GOT3 (cell line): ENCODE measurements around the gene C2CD3.

ENCODE experiments used
- DNase-seq: peaks from one replicate; lab custom pipeline; 2025; ENCODE audit warnings: mixed read lengths; lab: John Stamatoyannopoulos, UW

C2CD3 gene

DNA sequence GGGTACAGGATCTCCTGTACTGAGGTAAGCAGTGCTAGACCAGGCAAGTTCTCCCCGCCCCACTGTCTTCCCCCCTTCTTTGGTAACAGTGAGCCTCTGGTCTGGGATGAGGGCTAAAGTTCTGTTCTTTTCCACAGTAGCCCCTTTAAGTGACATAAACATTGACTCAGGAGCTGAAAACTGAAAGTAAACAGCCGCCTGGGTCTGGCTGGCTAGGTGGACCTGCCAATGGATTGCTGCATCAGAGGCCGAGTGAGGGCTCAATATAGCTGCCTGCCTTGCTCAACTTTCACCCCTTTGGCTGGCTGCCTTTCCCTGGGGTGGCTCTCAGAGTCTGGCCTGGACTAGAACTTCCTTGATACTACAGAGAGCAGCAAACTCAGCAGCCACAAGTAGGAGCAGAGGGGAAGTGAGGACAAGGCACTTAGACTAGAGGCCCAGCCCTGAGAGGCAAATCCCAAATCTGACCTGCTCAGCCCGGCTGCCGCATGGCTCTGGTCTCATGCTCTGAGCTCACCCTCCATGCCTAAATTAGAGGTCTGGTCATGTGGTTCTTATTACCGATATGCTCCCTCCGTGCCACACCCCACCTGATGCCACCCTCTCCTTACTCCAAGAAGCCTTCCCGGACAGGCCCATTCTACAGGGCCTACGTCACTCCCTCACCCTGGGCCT lies 152.3 kb downstream of the C2CD3 start:
- peak; percentile 53 for DNase-seq

DNA sequence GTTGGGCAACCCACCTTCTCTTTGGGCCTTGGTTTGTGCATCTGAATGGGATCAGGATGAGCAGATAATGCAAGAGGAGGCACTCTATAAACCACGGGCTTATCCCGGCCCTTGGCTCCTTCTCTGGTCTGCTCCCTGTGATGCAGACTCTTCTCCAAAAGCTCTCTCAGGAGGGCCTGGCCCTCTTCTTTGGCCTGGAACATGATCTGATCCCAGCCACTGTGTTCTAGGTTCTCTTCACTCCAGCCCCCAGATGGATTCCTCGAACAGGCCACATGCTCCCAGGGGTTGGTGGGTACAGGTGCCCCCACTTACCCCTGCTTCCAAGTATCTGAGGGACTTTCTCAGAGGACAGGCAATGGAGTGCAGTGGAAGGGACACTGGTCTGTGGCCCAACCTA lies 153.2 kb downstream of the C2CD3 start:
- no peak for DNase-seq

GRCh38 chr11:74015919-74016684 lies 154.7 kb downstream of the C2CD3 start:
- no peak for DNase-seq

- no peak for DNase-seq
Observed at GRCh38 chr11:74014880-74015279, 155.9 kb downstream of the C2CD3 start.

GRCh38 chr11:74013141-74013540 lies 157.7 kb downstream of the C2CD3 start:
- DNase-seq, result no peak

DNA sequence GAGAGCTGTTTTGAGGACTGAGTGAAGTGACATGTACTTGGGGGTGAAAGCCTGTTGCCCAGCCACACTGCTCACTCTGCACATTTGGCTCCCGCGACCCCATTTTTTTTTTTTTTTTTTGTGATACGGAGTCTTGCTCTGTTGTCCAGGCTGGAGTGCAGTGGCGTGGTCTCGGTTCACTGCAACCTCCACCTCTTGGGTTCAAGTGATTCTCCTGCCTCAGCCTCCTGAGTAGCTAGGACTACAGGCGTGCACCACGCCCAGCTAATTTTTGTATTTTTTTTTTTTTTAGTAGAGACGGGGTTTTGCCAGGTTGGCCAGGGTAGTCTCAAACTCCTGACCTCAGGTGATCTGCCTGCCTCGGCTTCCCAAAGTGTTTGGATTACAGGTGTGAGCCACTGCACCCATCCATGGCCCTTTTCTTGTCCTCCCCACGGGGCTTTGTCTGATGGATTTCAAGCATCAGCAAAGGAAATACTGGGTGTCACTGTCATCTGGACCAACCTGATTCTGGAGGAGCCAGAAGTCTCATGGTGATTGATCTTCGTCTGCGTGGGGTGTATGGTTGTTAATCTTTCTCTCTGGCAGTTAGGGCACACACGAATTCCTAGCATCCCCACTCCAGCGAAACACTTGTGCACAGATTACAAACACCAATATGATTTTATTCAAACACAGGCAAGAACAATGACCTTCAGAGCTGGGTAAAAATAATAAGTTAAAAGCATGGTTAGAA lies 158.6 kb downstream of the C2CD3 start:
- no peak for DNase-seq

GRCh38 chr11:74011360-74012073 lies 159.3 kb downstream of the C2CD3 start:
- DNase-seq, result no peak

DNA sequence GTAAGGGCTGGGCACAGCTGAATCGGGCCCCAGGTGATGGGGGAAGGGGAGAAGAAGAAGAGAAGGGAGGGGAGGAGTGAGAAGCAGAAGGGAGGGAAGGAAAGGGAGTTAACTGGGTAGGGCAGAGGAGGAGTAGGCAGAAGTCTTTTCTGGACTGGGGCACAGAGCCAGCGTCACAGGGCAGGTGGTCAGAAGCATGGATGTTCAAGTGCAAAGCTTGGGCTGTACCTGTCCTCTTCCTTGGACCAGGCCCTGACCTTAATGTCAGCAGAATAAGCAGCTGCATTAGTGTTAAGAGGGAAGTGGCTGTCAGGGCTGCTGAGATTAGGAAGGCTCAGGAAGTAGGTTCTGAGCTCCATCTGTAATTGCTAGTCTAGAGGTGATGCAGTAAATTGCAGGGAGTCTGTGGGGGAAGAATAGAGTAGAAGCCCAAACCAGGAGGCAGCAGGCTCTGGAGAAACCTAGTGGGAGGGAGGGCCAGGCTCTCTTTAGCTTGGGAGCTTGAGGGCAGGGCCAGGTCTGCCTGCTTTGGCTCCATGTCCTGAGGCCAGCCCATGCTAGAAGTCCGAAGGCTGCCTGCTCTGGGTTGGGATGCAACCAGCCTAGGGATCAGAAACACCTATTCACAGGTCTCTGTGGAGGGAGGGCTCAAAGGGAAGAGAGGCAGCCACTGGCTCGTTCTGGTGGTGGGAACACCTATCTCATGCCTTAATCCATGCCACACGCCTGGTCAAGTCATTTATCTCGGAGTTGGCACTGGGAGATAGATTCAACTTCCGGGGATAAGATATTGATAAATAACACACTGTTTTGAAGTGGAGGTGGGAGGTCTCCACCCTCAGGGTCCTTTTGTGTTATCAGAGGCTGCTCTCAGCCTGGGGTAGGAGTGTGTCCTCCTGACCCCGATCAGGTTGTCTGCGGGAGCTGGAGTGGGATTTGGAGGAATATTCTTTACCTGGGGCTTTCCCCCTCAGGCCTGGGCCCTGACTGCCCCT lies 160.2 kb downstream of the C2CD3 start:
- no peak for DNase-seq

DNA sequence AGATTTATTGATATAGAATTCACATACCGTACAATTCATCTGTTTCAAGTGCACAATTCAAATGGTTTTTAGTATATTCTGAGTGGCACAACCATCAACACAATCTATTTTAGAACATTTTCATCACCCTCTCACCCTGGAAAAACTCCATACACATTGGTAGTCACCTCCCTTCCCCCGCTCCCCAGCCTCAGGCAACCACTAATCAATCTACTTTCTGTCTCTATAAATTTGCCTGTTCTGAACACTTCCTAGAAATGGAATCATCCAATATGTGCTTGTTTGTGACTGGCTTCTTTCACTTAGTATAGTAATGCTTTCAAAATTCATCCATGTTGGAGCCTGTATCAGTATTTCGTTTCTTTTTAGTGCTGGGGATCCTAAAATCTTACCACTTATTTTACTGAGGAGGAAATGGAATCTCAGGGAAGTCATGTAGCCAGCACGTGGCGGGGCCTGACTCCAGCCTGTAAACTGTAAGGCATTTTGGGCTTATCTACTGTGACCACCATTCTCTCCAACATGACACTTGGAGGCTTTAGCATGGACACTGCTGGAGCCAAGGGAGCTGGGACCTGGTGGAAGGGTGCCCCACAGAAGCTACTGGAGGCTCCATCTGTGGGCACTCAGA lies 161.0 kb downstream of the C2CD3 start:
- no peak for DNase-seq

DNA sequence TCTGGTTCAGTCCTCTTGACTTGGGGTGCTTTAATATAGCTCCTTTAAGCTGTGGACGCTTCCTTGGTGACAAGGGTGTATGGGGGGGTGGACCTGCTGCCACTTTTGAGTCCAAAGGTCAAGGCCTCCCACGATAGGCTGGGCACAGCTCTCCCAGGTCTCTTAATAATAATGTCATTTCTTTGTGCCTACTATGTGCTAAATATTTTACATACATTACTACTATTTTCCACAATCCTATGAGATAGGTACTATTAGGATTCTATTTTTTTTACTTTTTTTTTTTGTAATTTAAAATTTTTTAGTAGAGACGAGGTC lies 161.6 kb downstream of the C2CD3 start:
- DNase-seq, result no peak

DNA sequence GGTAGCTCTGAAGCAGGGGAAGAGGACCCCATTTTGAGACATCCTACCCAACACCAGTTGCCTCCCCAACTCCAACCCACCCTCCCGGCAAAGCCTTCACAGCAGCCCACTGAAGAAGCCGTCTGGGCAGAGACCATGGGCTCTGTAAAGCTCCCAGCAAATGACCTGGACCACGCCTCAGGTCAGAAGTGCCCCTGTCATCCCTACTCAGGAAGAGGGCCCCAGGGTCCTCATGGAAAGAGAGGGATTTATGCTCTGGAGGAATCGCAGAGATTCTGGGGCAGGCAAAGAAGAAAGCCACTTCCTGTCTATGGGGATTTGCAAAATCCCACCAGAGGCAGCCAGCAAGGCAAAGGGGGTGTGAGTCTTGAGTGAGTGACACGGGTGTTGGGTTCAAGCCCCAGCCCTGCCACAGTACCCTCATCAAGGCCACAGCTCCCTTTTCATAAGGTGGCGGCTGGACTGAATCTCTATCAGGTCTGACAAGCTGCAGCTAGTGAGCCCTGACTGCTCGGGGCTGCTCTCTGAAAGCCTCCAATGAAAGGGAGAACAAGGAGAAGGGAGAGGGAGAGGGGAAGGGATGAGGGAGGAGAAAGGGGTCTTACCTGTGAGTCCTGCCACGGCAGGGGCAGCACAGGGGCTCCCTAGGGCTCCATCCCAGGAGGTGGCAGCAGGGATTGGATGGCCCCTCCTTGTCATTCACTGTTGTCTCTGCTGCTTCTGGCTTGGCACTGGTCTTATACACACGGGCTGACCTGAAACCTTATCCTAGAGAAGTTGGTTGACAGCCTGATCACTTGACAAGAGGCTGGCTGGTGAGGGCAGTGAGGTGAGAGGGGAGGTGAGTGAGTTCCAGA lies 162.2 kb downstream of the C2CD3 start, which contains the start of gene UCP3:
UCP3 (minus strand) TSS at position 713 of the 857 bp plus-strand sequence. CDS start 2,043 bp downstream, outside the sequence.
- no peak for DNase-seq

- no peak for DNase-seq
Observed at GRCh38 chr11:74007691-74008372, 163.0 kb downstream of the C2CD3 start.

DNA sequence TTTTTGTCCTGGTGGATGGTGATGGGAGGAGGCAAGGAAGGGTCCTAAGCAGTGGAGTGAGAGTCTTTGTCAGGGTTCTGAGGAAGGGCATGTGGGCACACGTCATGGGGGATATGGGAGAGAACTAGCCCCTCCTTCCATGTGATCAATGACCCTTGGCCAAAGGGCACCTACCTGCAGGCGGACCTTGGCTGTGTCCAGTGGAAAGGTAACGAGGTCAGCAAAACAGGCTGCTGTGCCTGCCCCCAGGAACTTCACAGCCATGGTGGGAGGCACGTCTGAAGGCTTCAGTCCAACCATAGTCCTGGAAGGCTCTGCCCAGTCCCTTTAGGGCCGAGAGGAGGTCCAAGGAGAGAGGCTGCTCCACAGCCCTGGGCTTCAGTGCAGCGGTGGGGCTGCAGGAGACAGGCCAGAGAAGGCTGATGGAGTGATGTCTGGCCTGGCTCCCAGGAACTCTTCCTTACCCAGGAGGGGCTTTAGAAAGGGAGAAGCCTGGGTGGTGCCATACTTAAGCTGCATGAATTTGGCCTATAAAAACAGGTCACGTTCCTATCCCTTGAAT lies 164.0 kb downstream of the C2CD3 start:
- no peak for DNase-seq

- no peak for DNase-seq
Observed at GRCh38 chr11:74005721-74006517, 164.9 kb downstream of the C2CD3 start.

GRCh38 chr11:74004759-74005615 lies 165.8 kb downstream of the C2CD3 start:
- no peak for DNase-seq

DNA sequence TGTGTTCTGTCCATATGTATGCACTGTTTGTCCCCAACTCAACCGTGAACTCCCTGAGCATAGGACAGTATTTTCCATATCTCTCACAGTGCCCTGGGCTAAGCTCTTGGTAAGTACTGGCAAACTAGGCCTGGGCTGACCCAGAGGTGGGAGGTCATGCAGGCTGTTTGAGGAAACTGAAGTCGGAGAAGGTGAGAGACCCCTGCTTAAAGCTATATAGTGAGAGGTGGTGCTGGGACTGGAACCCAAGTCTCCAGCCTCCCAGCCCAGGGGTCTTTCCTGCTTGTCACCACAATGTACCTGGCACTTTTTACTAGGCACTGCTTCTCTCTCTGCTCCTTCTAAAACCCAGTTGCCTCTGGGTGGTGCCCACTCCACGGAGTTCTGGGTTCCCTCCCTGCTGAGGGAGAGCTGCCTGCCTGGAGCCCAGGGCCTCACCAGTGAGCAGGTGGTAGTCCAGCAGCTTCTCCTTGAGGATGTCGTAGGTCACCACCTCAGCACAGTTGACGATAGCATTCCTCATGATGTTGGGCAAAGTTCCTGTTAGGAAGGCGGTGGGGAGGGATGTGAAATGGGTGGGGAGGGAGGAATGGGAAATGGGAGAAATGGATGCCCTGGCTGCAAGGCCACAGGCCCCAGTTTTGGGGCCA lies 166.6 kb downstream of the C2CD3 start:
- DNase-seq, result no peak
